HFF-Myc (cell line): ENCODE measurements around the gene DPEP1.

Source experiments
- DNase-seq: peaks from one replicate; pipeline ENCODE4 v3.0.0-alpha.2; 2011; ENCODE audit warnings: low read depth; ENCODE audit errors: extremely low read depth
- H3K4me3 ChIP-seq: replicated peaks from 2 replicates; pipeline ENCODE4 v1.5.1; 2011; ENCODE audit warnings: low read depth, mild to moderate bottlenecking, control low read depth, low read length
- CTCF ChIP-seq: IDR thresholded peaks from 2 replicates; pipeline ENCODE4 v1.5.1; 2012; ENCODE audit warnings: mild to moderate bottlenecking, low read depth, low read length, control low read depth; ENCODE audit errors: missing control alignments

DPEP1 gene

GRCh38 chr16:89613231-89613953, at the start of gene DPEP1:
Gene DPEP1 (plus strand): TSS chr16:89613642. CDS start chr16:89630411, 16,769 bp downstream.
- no peak for TF ChIP-seq CTCF
- DNase-seq = no peak
- H3K4me3 ChIP-seq = no peak within 1 kb of the TSS

DNA sequence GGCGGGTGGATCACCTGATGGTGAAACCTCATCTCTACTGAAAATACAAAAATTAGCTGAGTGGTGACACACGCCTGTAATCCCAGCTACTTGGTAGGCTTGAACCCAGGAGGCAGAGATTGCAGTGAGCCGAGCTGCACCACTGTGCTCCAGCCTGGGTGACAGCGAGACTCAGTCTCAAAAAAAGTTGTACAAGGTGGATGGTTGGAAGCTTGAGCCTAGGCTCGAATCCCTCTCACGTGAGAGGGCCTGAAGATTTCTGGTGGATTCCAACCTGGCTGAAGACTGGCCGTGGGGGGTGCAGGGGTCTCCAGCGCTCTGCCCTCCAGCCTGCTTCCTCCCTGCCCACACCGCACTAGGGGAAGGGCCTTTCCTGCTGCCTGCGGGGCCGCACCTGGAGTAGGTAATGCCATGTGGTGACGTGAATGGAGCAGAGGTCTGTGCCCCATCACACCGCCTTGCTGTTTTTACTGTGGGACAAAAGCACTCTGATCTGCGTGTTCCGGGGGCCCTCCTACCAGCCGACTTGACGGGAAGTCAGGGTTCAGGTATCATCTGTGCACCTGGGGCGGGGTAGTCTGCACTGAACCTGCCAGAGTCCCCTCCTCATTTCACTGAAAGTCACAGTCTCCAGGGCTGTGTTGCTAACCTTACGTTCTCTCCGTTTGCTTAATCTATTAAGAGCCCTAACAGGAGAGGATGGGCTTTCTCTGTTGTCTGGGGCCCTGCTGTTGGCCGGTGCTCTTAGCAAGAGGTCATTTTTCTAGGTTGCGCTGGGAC, 48.8 kb upstream of the DPEP1 start:
- peak overlapping the region; percentile 98 for H3K4me3 ChIP-seq
- no peak for TF ChIP-seq CTCF
- DNase-seq = no peak

- no peak overlapping the region for H3K4me3 ChIP-seq
- TF ChIP-seq CTCF = no peak
- DNase-seq = no peak
These were observed 48.3 kb upstream of the DPEP1 start for GRCh38 chr16:89565256-89565505.

DNA sequence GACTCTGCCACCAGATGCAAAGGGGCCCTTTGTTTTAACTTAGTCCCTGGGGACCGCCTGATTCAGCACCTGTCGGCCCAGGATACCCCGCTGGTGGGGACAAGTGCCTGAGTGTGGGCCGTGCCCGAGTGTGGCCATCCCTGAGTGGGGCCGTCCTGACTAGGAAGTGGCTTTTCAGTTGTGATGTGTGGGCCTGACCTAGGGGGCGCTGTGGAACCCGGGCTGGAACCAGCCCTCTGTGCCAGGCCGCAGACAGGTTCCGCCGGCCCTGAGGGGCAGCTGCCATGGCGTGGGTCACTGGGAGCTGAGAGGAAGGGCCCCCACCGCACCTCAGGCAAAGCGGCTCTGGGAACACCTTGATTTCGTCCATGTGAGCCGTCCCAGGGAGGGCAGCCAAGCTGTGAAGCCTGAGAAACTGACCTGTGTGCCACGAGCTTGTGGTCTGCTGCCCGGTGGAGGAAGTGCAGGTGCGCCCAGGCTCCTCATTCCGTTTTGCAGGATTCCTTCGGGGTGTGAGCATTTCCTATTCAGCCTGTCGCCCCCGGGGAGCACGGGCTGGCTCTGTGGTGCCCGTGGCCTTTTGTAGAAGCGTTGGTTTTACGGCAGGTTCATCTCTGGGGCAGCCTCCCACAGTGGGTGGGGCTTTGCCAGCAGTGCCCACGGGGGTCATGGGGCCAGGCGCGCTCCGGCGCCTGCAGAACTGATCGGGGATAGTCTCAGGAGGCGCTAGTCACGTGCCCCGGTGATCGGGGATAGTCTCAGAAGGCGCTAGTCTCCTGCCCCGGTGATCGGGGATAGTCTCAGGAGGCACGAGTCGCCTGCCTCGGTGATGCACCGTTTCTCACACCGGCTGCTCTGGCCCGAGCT, 47.7 kb upstream of the DPEP1 start:
- no peak for DNase-seq
- H3K4me3 ChIP-seq = no peak overlapping the region
- peak; percentile 71 for TF ChIP-seq CTCF

GRCh38 chr16:89567656-89568594, 45.5 kb upstream of the DPEP1 start:
- no peak overlapping the region for H3K4me3 ChIP-seq
- DNase-seq = no peak
- no peak for TF ChIP-seq CTCF
